AG09309 (cell line): ENCODE measurements around the gene BMP2K.

ENCODE experiments used
- DNase-seq: peaks from one replicate; pipeline ENCODE4 v3.0.0-alpha.2; 2010; ENCODE audit warnings: low read depth
- H3K4me3 ChIP-seq: 2 replicates; pipeline ENCODE4 v1.5.1; 2011; ENCODE audit warnings: mild to moderate bottlenecking, low read depth, low read length, moderate library complexity; ENCODE audit not compliant: control insufficient read depth
- CTCF ChIP-seq: IDR thresholded peaks from 2 replicates; pipeline ENCODE4 v1.5.1; 2011; ENCODE audit warnings: mild to moderate bottlenecking, low read depth, low read length, inconsistent platforms; ENCODE audit not compliant: insufficient read depth, control insufficient read depth; ENCODE audit errors: missing control alignments

Gene BMP2K

GRCh38 chr4:78767350-78767749 is 8.8 kb upstream of the BMP2K start:
- no peak for TF ChIP-seq CTCF
- no peak overlapping the region for H3K4me3 ChIP-seq
- DNase-seq: no peak

- no peak overlapping the region for H3K4me3 ChIP-seq
- no peak for DNase-seq
Observed at GRCh38 chr4:78768452-78769180, 7.5 kb upstream of the BMP2K start.

GRCh38 chr4:78770091-78770642 is 6.0 kb upstream of the BMP2K start:
- DNase-seq: no peak
- no peak overlapping the region for H3K4me3 ChIP-seq
- no peak for TF ChIP-seq CTCF

More at GRCh38 chr4:78768452-78769180, 7.5 kb upstream of the BMP2K start:
- TF ChIP-seq CTCF: no peak

GRCh38 chr4:78772526-78773091 is 3.5 kb upstream of the BMP2K start:
- no peak overlapping the region for H3K4me3 ChIP-seq
- no peak for DNase-seq
- TF ChIP-seq CTCF: no peak

GRCh38 chr4:78774417-78774816 is 1.7 kb upstream of the BMP2K start:
- no peak for TF ChIP-seq CTCF
- DNase-seq: no peak
- no peak overlapping the region for H3K4me3 ChIP-seq

- peak; percentile 37 for DNase-seq
- H3K4me3 ChIP-seq: peak overlapping the region; percentile 96
- no peak for TF ChIP-seq CTCF
Observed at GRCh38 chr4:78775303-78776078, 659 bp upstream of the BMP2K start.
